ENCODE measurements around the gene PARVA.

GRCh38 chr11:12402691-12403120 lies 25.3 kb downstream of the PARVA start:
- TF ChIP-seq CTCF (conservative IDR thresholded peaks at IDR 0.05) (no peak), EZH2 (IDR thresholded peaks at IDR 0.05; ENCODE audit: low read depth) (no peak)
